Activated CD4-positive, alpha-beta T cell treated with anti-CD3 and anti-CD28 coated beads, Interleukin-2, amount 10 ng/mL, durations not matched to agents 24 days and 14 days (primary cell): ENCODE data around the gene LMAN2L. TPM values are rescaled to one million over a fixed set of nuclear protein-coding genes. Genes with fewer than 3 reads are reported as not detected.
A peak's percentile ranks its signal among the peaks of the same experiment; 100 is the strongest.
"Not testable (repeated sequence)": the region's sequence is repeated elsewhere in the genome, so short reads cannot be mapped to it uniquely, and the experiment has no call there.

ENCODE experiments used
- DNase-seq: peaks from one replicate; pipeline ENCODE4 v3.0.0; 2022
- H3K27ac Mint-ChIP-seq: one replicate; pipeline ENCODE4 v1.8.0; 2022; ENCODE audit warnings: mild to moderate bottlenecking, mixed read lengths
- H3K27me3 Mint-ChIP-seq: one replicate; pipeline ENCODE4 v1.8.0; 2022; ENCODE audit warnings: mixed read lengths
- H3K36me3 Mint-ChIP-seq: one replicate; pipeline ENCODE4 v1.8.0; 2022; ENCODE audit warnings: low read depth, mild to moderate bottlenecking, mixed read lengths
- H3K4me1 Mint-ChIP-seq: one replicate; pipeline ENCODE4 v1.8.0; 2021; ENCODE audit warnings: mixed read lengths
- H3K4me3 Mint-ChIP-seq: one replicate; pipeline ENCODE4 v1.8.0; 2022; ENCODE audit warnings: mild to moderate bottlenecking, moderate library complexity, mixed read lengths
- H3K9me3 Mint-ChIP-seq: one replicate; pipeline ENCODE4 v1.8.0; 2021; ENCODE audit warnings: mixed read lengths
- intact Hi-C: fragments of 100-400 bp; cut with micrococcal nuclease; formaldehyde crosslinking; loops from one replicate; pipeline ENCODE4 v1.15.1; 2023
- total RNA-seq: library from RNA; stranded (reverse); gene quantifications from 2 replicates; pipeline ENCODE4 v1.2.3, GENCODE V29; 2022

Gene LMAN2L
- total RNA-seq, 1 donor from 2014 or later, result 7.3 TPM

DNA sequence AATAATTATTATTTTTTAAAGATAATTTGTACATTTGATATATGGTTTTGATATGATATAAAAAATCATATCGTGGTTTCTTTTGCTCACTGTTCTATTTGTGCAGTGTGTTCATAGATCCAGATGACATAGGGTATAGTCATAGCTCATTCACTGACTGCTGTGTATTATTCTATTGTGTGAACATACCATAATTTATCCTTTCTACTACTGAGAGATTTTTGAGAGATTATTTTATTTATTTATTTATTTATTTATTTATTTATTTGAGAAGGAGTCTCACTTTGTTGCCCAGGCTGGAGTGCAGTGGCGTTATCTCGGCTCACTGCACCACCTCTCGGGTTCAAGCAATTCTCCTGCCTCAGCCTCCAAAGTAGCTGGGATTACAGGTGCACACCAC is 58.3 kb downstream of the LMAN2L start:
- DNase-seq, result no peak
- H3K27me3 Mint-ChIP-seq, result peaks cover 9% of the 10 kb centered on the region
- no peak overlapping the region for H3K4me3 Mint-ChIP-seq
- H3K27ac Mint-ChIP-seq, result no peak overlapping the region
- H3K4me1 Mint-ChIP-seq, result no peaks in the 10 kb centered on the region
- no peaks in the 10 kb centered on the region for H3K36me3 Mint-ChIP-seq
- H3K9me3 Mint-ChIP-seq, result no peaks in the 10 kb centered on the region
- intact Hi-C loops, result no loop called here

DNA sequence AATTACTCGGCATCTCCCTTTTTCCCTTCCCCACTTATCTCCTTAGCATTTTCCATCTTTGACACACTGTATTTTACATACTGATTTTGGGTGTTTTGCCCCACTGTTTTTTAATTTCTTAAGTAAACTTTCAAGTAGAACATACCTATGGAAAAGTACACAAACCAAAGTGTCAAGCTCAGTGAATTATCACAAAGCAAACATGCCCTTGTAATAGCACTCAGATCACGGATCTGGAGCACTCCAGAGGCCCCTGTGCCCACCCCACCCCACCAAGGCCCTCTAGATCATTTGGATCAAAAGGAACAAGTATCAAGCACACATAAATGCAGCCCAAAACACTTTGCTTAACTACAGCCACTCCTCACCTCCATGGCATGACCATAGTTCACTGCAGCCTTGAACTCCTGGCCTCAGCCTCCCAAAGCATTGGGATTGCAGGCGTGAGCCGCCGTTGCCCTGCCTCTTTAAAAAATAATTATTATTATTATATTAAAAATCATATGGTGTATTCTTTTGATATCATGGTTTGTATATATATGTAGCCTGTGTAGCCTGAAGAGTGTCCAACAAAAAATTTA is 59.2 kb downstream of the LMAN2L start:
- Mint-ChIP-seq H3K9me3 (no peaks in the 10 kb centered on the region), H3K4me1 (no peaks in the 10 kb centered on the region), H3K4me3 (no peak overlapping the region), H3K27me3 (peaks cover 9% of the 10 kb centered on the region), H3K36me3 (no peaks in the 10 kb centered on the region), H3K27ac (no peak overlapping the region)
- intact Hi-C loops, result no loop called here
- no peak for DNase-seq

DNA sequence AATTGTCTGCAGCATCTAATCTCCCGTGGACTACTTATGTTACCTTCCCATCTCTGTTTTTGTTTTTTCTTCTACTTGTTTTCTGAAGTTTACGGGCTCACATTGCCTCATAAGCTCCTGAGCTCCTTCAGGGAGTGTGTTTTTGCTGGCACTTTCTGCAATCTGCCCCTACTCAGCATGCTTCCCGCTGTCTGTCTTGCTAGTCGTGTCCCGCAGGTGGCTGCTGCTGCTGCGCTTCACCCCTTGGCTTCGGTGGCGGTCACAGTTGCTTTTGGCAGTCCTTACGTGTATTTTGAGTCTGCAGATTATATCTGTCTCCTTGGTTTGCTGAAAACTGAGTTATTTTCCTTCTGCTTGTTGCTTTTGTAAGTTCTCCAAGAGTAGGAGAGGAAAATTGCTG is 60.0 kb downstream of the LMAN2L start:
- H3K9me3 Mint-ChIP-seq, result no peaks in the 10 kb centered on the region
- H3K4me3 Mint-ChIP-seq, result no peak overlapping the region
- no peak overlapping the region for H3K27ac Mint-ChIP-seq
- H3K36me3 Mint-ChIP-seq, result no peaks in the 10 kb centered on the region
- no peak for DNase-seq
- H3K4me1 Mint-ChIP-seq, result no peaks in the 10 kb centered on the region
- intact Hi-C loops, result no loop called here
- peaks cover 9% of the 10 kb centered on the region for H3K27me3 Mint-ChIP-seq

DNA sequence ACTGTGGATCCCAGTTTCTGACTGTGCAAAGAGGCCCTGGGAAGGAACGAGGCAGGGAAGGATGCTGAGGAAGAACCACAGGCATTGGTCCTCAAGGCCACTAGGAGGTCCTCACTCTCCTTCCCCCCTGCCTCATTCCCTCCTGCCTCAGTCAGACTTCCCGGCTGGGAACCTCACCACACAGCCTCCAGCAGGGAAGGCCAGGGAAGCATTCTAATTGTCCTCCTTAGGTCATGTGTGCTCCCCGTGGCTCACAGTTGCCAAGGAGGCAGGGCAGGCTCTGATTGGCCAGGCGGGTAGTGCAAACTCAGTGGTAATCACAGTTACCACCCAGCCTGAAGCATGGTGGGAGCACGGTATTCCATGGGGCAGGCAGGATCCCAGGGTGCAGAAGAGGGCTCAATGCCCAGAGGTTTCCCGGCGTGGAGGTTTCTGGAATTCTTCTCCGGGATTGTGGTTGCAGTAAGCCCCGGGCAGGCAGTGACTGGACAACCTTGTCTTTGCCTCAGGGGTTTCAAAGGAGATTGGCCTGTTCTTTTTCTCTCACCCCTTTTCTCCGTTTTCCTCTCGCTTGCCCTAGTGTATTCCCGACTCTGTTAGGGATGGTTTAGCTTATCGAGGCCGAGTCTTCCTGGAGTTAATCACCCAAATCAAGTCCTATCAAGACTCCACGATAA is 70.2 kb downstream of the LMAN2L start:
- H3K4me3 Mint-ChIP-seq, result no peak overlapping the region
- DNase-seq, result no peak
- H3K36me3 Mint-ChIP-seq, result no peaks in the 10 kb centered on the region
- no peak overlapping the region for H3K27ac Mint-ChIP-seq
- H3K27me3 Mint-ChIP-seq, result peaks cover 16% of the 10 kb centered on the region
- no peaks in the 10 kb centered on the region for H3K4me1 Mint-ChIP-seq
- intact Hi-C loops, result no loop called here
- no peaks in the 10 kb centered on the region for H3K9me3 Mint-ChIP-seq

DNA sequence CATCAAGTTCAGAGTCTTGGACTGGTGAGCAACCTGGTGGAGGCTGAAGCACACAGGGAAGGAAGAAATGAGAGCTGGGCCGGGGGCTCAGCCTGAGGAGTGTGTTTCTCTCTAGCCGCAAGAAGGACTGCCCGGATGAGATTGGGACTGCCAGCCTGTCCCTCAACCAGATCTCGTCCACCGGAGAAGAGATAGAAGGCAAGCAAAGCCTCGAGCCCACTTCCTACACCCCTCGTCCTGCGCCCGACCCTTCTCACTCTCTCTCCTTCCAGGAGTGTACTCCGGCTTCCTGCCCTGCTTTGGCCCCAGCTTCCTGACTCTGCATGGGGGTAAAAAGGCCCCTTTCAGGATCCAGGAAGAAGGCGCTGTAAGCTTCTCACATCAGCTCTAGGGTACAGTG is 71.1 kb downstream of the LMAN2L start:
- Mint-ChIP-seq H3K27me3 (peaks cover 12% of the 10 kb centered on the region), H3K9me3 (no peaks in the 10 kb centered on the region), H3K36me3 (no peaks in the 10 kb centered on the region), H3K4me1 (no peaks in the 10 kb centered on the region), H3K4me3 (no peak overlapping the region), H3K27ac (no peak overlapping the region)
- intact Hi-C loops, result no loop called here
- DNase-seq, result no peak

DNA sequence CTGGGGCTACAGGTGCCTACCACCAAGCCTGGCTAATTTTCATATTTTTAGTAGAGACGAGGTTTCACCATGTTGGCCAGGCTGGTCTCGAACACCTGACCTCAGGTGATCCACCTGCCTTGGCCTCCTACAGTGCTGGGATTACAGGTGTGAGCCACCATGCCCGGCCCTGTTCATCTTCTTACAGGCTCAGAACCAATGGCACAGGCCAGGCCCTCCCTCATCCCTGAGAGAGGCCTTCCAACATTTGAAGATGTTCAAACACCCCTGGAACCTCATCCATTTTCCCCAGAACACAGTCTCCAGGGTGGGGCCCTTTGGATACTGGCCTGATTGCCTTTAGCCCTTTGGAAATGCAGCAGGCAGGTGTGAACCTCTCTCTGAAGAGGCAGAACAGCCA is 74.1 kb downstream of the LMAN2L start:
- H3K36me3 Mint-ChIP-seq, H3K27me3 Mint-ChIP-seq, H3K4me1 Mint-ChIP-seq, DNase-seq, H3K4me3 Mint-ChIP-seq, H3K9me3 Mint-ChIP-seq, intact Hi-C loops: not testable (repeated sequence)
- peak overlapping the region; percentile 29 for H3K27ac Mint-ChIP-seq

DNA sequence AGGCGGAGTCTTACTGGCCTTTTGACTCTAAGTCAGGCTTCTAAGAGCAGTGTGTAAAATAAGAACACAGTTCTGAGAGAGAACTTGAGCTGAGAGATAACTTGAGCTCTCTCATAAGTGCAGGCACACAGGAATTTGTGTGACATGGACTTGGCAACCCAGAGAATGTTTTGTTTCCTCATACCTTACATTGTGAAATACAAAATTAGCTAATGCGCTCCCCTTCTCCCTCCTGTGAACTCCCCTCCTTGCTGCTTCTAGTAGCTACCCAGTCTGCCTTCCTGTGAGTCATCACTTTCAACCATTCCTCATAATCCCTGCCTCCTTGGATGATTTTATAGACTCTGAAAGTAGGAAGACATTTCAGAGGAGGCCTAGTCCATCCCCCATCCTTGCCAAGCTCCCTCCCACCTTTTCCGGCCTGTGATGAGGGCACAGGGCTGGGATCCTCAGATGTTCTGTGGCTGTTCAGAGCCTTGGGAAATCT is 74.7 kb downstream of the LMAN2L start:
- Mint-ChIP-seq H3K4me1 (no peaks in the 10 kb centered on the region), H3K36me3 (no peaks in the 10 kb centered on the region), H3K27me3 (peaks cover 4% of the 10 kb centered on the region), H3K27ac (no peak overlapping the region), H3K9me3 (no peaks in the 10 kb centered on the region), H3K4me3 (no peak overlapping the region)
- DNase-seq, result no peak
- intact Hi-C loops, result no loop called here

DNA sequence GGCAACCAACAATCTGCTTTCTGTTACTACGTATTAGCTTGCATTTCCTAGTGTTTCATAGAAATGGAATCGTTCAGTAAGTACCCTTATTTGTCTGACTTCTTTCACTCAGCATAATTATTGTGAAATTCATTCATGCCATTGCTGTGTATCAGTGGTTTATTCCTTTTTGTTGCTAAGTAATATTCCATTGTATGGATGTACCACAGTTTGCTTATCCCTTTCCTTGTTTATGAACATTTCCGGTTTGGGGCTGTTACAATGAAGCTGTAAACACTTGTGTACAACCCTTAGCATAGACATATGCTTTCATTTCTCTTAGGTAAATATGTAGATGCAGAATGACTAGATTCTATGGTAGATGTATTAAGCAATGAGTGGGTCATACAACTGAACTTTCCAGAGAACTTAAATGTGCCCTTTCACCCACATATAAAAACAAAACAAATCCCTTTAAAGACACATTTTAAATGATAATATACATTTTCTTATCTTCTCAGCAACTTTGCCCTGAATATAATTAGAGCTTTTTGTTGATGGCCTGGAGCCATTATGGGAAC is 75.4 kb downstream of the LMAN2L start:
- Mint-ChIP-seq H3K4me3 (no peak overlapping the region), H3K27me3 (peaks cover 4% of the 10 kb centered on the region)
- intact Hi-C loops, result no loop called here

DNA sequence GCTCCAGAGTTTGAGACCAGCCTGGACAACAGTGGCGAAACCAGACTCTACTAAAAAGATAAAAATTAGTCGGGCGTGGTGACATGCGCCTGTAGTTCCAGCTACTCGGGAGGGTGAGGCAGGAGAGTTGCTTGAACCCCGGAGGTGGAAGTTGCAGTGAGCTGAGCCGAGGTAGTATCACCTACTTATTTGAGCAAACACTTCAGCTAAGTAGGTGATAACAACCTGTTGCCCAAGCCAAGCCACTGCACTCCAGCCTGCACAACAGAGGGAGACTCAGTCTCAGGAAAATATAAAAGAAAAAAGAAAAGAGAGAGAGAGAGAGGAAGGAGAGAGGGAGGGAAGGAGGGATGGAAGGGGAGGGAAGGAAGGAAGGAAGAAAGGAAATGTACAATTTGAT is 76.0 kb downstream of the LMAN2L start:
- no peaks in the 10 kb centered on the region for H3K36me3 Mint-ChIP-seq
- no peak overlapping the region for H3K4me3 Mint-ChIP-seq
- intact Hi-C loops, result no loop called here
- H3K27ac Mint-ChIP-seq, result no peak overlapping the region
- H3K27me3 Mint-ChIP-seq, result peaks cover 4% of the 10 kb centered on the region
- no peak for DNase-seq
- H3K9me3 Mint-ChIP-seq, result no peaks in the 10 kb centered on the region
- no peaks in the 10 kb centered on the region for H3K4me1 Mint-ChIP-seq

More for the DNA sequence above, 75.4 kb downstream of the LMAN2L start:
- Mint-ChIP-seq H3K9me3 (no peaks in the 10 kb centered on the region), H3K4me1 (no peaks in the 10 kb centered on the region), H3K36me3 (no peaks in the 10 kb centered on the region), H3K27ac (no peak overlapping the region)
- DNase-seq, result no peak

DNA sequence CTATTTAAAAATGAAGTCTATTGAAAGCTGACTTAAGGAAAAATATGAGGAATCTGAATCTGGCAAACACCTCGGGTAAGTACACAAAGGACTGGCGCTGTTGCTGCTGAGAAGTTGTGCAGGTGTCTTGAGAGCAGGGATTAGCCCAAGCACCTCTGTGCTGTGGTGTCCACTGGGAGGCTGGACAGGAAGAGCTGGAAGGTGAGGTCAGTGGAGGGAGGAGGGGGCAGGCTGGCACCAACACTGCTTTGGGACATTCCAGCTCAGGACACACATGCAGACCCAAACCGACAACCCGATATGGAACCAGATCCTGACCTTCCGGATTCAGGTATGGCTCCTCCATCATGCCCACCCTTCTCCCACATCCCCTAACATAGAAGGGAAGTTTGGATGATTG is 76.7 kb downstream of the LMAN2L start:
- DNase-seq, result no peak
- no peak overlapping the region for H3K4me3 Mint-ChIP-seq
- H3K4me1 Mint-ChIP-seq, result no peaks in the 10 kb centered on the region
- intact Hi-C loops, result no loop called here
- H3K27ac Mint-ChIP-seq, result no peak overlapping the region
- no peaks in the 10 kb centered on the region for H3K36me3 Mint-ChIP-seq
- peaks cover 4% of the 10 kb centered on the region for H3K27me3 Mint-ChIP-seq
- H3K9me3 Mint-ChIP-seq, result no peaks in the 10 kb centered on the region

DNA sequence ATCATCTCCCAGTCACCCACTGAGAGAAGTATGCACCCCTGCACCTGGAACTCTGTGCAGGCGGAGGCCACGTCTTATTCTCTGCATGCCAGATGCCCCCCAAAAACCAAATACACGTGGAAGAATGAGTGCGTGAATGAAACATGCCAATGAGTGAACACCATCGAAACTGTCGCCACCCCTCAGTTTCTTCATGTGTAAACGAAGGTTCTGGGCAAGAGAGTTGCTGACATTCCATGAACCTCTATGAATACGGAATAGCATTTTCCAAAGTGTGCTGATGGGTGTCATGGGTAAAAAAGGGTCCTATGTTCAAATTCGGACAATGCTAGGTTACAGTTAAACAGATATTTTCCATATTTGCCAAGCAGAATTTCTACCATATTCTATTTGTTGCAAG is 77.5 kb downstream of the LMAN2L start:
- no peaks in the 10 kb centered on the region for H3K4me1 Mint-ChIP-seq
- H3K36me3 Mint-ChIP-seq, result no peaks in the 10 kb centered on the region
- peaks cover 4% of the 10 kb centered on the region for H3K27me3 Mint-ChIP-seq
- intact Hi-C loops, result no loop called here
- H3K9me3 Mint-ChIP-seq, result no peaks in the 10 kb centered on the region
- H3K4me3 Mint-ChIP-seq, result no peak overlapping the region
- no peak overlapping the region for H3K27ac Mint-ChIP-seq
- DNase-seq, result no peak

DNA sequence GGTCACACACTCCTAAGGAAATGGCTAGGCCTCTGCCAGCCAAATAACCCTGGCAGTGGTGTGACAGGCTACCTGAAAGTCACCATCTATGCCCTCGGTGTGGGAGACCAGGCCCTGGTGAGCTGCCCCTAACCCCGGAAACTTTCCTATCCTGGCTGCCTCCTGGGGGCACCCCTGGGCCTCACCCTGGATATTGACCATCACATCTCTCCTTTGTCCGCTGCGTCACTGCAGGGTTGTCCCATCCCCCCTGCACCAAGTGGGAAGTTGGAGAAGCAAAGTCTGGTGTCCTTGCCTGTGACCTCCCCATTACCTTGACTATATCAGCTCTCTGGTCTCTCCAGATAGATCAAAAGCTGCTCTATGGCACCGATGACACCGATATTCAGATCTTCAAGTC is 78.5 kb downstream of the LMAN2L start:
- H3K9me3 Mint-ChIP-seq, result no peaks in the 10 kb centered on the region
- H3K4me1 Mint-ChIP-seq, result no peaks in the 10 kb centered on the region
- peaks cover 4% of the 10 kb centered on the region for H3K27me3 Mint-ChIP-seq
- intact Hi-C loops, result no loop called here
- no peaks in the 10 kb centered on the region for H3K36me3 Mint-ChIP-seq
- no peak for DNase-seq
- no peak overlapping the region for H3K27ac Mint-ChIP-seq
- no peak overlapping the region for H3K4me3 Mint-ChIP-seq

DNA sequence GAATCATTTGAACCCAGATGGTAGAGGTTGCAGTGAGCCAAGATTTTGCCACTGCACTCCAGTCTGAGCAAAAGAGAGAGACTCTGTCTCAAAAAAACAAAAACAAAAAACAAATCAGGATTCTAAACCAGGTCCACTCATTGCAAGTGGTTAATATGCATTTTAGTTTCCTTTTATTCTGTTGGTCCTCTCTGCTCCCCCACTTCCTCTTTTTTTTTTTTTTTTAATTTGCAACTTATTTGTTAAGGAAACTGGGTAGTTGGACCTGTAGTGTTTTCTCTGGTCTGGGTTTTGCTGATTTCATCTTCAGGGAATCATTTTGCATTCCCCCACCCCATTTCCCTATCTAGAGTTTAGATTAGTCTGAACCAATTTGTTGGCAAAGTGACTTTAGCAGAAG is 83.3 kb downstream of the LMAN2L start:
- no peaks in the 10 kb centered on the region for H3K9me3 Mint-ChIP-seq
- DNase-seq, result no peak
- peaks cover 6% of the 10 kb centered on the region for H3K27me3 Mint-ChIP-seq
- no peak overlapping the region for H3K4me3 Mint-ChIP-seq
- no peaks in the 10 kb centered on the region for H3K4me1 Mint-ChIP-seq
- intact Hi-C loops, result no loop called here
- no peak overlapping the region for H3K27ac Mint-ChIP-seq
- H3K36me3 Mint-ChIP-seq, result no peaks in the 10 kb centered on the region
